HepG2 (cell line): Measurements from ENCODE around the gene GSC2.

Source experiments
- GTF2F1 ChIP-seq: fragments of 150-350 bp; IDR thresholded peaks from 2 replicates; pipeline ENCODE4 v1.6.1; 2014; ENCODE audit warnings: low read length
- MAFK ChIP-seq, 2 experiments: IDR thresholded peaks in 1 of 2; conservative IDR thresholded peaks in 1 of 2; 2 replicates each; pipeline ENCODE4 v1.6.1; 2011; ENCODE audit warnings: improper control_type of control experiment in 2 of 2, low read length in 2 of 2
- PHF8 ChIP-seq: sonication (generic); formaldehyde crosslinking; IDR thresholded peaks from 2 replicates; pipeline ENCODE4 v1.5.0; 2020; ENCODE audit warnings: missing genetic modification reagents
- POLR2A ChIP-seq, 2 experiments: IDR thresholded peaks; 2 replicates each; pipeline ENCODE4 v1.6.1; 2011; ENCODE audit warnings: low read depth in 2 of 2, low read length in 2 of 2, mild to moderate bottlenecking in 1 of 2, moderate library complexity in 1 of 2; ENCODE audit not compliant: insufficient read depth in 1 of 2
- SRSF9 ChIP-seq: fragments of 200-400 bp; formaldehyde crosslinking; IDR thresholded peaks from 2 replicates; pipeline ENCODE4 v1.6.1; 2018; ENCODE audit warnings: borderline replicate concordance, mild to moderate bottlenecking, low read depth, low read length; ENCODE audit not compliant: insufficient read depth, poor library complexity, severe bottlenecking
- ZNF253 ChIP-seq: sonication (generic); formaldehyde crosslinking; IDR thresholded peaks from 2 replicates; pipeline ENCODE4 v1.8.0; 2022; ENCODE audit warnings: mild to moderate bottlenecking, missing genetic modification reagents, borderline replicate concordance
- ZNF431 ChIP-seq: sonication (generic); formaldehyde crosslinking; IDR thresholded peaks from 2 replicates; pipeline ENCODE4 v1.9.0; 2022; ENCODE audit warnings: missing genetic modification reagents, low read depth, mild to moderate bottlenecking, borderline replicate concordance
- TF ChIP-seq, protein P1 (sequence below): sonication (generic); formaldehyde crosslinking; IDR thresholded peaks from 2 replicates; pipeline ENCODE4 v1.8.0; 2022; ENCODE audit warnings: missing genetic modification reagents, mild to moderate bottlenecking, borderline replicate concordance
- TF ChIP-seq, protein P2 (sequence below): sonication (generic); formaldehyde crosslinking; IDR thresholded peaks from 2 replicates; pipeline ENCODE4 v1.4.0; 2020; ENCODE audit warnings: missing genetic modification reagents
- TF ChIP-seq, protein P3 (sequence below): sonication (generic); formaldehyde crosslinking; IDR thresholded peaks from 2 replicates; pipeline ENCODE4 v1.5.0; 2020; ENCODE audit warnings: mild to moderate bottlenecking, missing genetic modification reagents, moderate library complexity
- TF ChIP-seq, protein P4 (sequence below): sonication (generic); formaldehyde crosslinking; IDR thresholded peaks from one replicate; pipeline ENCODE4 v1.5.1; 2020; ENCODE audit warnings: mild to moderate bottlenecking, missing genetic modification reagents; ENCODE audit errors: not compliant biosample characterization
- TF ChIP-seq, protein P5 (sequence below), 2 experiments: sonication (generic) in 1 of 2; formaldehyde crosslinking in 1 of 2; IDR thresholded peaks; 2 replicates each; pipeline versions ENCODE4 v1.5.1 to v1.6.1; 2011 to 2020; ENCODE audit warnings: borderline replicate concordance in 1 of 2, low read depth in 1 of 2, low read length in 1 of 2, mild to moderate bottlenecking in 1 of 2, missing genetic modification reagents in 1 of 2, moderate library complexity in 1 of 2

DNA sequence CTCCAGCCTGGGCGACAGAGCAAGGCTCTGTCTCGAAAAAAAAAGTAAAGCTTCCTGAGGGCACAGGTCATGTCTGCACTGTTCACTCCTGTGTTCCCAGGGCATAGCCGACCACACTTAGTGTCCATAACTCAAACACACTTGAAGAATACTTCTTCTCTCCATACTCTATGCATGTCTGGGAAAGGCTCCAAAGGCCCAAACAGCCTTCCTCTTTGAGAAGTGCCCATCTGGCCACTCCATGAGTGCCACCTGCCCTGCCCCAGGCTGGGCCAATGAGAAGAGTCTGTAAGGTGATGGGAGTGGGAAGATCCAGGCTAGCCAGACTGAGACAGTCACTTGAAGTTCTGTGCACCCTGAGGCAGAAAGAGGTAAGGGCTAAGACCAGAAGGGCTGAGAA is 52.6 kb downstream of the GSC2 start:
- TF ChIP-seq, protein P1, sequence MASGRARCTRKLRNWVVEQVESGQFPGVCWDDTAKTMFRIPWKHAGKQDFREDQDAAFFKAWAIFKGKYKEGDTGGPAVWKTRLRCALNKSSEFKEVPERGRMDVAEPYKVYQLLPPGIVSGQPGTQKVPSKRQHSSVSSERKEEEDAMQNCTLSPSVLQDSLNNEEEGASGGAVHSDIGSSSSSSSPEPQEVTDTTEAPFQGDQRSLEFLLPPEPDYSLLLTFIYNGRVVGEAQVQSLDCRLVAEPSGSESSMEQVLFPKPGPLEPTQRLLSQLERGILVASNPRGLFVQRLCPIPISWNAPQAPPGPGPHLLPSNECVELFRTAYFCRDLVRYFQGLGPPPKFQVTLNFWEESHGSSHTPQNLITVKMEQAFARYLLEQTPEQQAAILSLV (CRISPR knock-in tag) = no peak
- TF ChIP-seq ZNF253 (CRISPR knock-in tag) (no peak), GTF2F1 (no peak), MAFK (conservative IDR thresholded peaks at IDR 0.05 in 1 of 2, IDR thresholded peaks at IDR 0.05 in 1 of 2; ENCODE audit: low read length in 2 of 2) (no peak), POLR2A (IDR thresholded peaks at IDR 0.05; ENCODE audit: insufficient read depth in 1 of 2, low read depth in 2 of 2, low read length in 2 of 2) (no peak), PHF8 (CRISPR knock-in tag) (no peak), SRSF9 (no peak), ZNF431 (CRISPR knock-in tag) (no peak)
- TF ChIP-seq, protein P2, sequence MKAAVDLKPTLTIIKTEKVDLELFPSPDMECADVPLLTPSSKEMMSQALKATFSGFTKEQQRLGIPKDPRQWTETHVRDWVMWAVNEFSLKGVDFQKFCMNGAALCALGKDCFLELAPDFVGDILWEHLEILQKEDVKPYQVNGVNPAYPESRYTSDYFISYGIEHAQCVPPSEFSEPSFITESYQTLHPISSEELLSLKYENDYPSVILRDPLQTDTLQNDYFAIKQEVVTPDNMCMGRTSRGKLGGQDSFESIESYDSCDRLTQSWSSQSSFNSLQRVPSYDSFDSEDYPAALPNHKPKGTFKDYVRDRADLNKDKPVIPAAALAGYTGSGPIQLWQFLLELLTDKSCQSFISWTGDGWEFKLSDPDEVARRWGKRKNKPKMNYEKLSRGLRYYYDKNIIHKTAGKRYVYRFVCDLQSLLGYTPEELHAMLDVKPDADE (CRISPR knock-in tag) = no peak
- TF ChIP-seq, protein P3, sequence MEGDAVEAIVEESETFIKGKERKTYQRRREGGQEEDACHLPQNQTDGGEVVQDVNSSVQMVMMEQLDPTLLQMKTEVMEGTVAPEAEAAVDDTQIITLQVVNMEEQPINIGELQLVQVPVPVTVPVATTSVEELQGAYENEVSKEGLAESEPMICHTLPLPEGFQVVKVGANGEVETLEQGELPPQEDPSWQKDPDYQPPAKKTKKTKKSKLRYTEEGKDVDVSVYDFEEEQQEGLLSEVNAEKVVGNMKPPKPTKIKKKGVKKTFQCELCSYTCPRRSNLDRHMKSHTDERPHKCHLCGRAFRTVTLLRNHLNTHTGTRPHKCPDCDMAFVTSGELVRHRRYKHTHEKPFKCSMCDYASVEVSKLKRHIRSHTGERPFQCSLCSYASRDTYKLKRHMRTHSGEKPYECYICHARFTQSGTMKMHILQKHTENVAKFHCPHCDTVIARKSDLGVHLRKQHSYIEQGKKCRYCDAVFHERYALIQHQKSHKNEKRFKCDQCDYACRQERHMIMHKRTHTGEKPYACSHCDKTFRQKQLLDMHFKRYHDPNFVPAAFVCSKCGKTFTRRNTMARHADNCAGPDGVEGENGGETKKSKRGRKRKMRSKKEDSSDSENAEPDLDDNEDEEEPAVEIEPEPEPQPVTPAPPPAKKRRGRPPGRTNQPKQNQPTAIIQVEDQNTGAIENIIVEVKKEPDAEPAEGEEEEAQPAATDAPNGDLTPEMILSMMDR = no peak
- TF ChIP-seq, protein P4, sequence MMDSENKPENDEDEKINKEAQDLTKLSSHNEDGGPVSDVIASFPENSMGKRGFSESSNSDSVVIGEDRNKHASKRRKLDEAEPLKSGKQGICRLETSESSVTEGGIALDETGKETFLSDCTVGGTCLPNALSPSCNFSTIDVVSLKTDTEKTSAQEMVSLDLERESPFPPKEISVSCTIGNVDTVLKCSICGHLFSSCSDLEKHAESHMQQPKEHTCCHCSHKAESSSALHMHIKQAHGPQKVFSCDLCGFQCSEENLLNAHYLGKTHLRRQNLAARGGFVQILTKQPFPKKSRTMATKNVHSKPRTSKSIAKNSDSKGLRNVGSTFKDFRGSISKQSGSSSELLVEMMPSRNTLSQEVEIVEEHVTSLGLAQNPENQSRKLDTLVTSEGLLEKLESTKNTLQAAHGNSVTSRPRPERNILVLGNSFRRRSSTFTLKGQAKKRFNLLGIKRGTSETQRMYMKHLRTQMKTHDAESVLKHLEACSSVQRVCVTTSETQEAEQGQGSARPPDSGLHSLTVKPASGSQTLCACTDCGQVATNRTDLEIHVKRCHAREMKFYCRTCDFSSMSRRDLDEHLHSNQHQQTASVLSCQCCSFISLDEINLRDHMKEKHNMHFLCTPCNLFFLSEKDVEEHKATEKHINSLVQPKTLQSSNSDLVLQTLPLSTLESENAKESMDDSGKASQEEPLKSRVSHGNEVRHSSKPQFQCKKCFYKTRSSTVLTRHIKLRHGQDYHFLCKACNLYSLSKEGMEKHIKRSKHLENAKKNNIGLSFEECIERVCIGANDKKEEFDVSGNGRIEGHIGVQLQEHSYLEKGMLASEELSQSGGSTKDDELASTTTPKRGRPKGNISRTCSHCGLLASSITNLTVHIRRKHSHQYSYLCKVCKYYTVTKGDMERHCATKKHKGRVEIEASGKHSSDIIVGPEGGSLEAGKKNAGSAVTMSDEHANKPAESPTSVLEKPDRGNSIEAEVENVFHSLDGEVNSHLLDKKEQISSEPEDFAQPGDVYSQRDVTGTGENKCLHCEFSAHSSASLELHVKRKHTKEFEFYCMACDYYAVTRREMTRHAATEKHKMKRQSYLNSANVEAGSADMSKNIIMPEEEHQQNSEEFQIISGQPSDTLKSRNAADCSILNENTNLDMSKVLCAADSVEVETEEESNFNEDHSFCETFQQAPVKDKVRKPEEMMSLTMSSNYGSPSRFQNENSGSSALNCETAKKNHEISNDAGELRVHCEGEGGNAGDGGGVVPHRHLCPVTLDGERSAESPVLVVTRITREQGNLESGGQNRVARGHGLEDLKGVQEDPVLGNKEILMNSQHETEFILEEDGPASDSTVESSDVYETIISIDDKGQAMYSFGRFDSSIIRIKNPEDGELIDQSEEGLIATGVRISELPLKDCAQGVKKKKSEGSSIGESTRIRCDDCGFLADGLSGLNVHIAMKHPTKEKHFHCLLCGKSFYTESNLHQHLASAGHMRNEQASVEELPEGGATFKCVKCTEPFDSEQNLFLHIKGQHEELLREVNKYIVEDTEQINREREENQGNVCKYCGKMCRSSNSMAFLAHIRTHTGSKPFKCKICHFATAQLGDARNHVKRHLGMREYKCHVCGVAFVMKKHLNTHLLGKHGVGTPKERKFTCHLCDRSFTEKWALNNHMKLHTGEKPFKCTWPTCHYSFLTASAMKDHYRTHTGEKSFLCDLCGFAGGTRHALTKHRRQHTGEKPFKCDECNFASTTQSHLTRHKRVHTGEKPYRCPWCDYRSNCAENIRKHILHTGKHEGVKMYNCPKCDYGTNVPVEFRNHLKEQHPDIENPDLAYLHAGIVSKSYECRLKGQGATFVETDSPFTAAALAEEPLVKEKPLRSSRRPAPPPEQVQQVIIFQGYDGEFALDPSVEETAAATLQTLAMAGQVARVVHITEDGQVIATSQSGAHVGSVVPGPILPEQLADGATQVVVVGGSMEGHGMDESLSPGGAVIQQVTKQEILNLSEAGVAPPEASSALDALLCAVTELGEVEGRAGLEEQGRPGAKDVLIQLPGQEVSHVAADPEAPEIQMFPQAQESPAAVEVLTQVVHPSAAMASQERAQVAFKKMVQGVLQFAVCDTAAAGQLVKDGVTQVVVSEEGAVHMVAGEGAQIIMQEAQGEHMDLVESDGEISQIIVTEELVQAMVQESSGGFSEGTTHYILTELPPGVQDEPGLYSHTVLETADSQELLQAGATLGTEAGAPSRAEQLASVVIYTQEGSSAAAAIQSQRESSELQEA = no peak
- TF ChIP-seq, protein P5, sequence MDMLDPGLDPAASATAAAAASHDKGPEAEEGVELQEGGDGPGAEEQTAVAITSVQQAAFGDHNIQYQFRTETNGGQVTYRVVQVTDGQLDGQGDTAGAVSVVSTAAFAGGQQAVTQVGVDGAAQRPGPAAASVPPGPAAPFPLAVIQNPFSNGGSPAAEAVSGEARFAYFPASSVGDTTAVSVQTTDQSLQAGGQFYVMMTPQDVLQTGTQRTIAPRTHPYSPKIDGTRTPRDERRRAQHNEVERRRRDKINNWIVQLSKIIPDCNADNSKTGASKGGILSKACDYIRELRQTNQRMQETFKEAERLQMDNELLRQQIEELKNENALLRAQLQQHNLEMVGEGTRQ (IDR thresholded peaks at IDR 0.05; ENCODE audit: low read depth, low read length) = no peak
- TF ChIP-seq, protein P5 (CRISPR knock-in tag; IDR thresholded peaks at IDR 0.05; ENCODE audit: borderline replicate concordance) = no peak
